K562 (cell line): ENCODE data around the gene SEC14L1.

Experiments
- CTCF ChIP-seq, 3 experiments: IDR thresholded peaks in 2 of 3; conservative IDR thresholded peaks in 1 of 3; 2 replicates each; pipeline ENCODE4 v1.5.1; 2011 to 2012; ENCODE audit warnings: low read length in 3 of 3, mild to moderate bottlenecking in 3 of 3, control low read depth in 2 of 3, improper control_type of control experiment in 1 of 3, inconsistent platforms in 1 of 3, low read depth in 1 of 3, mixed read lengths in 1 of 3, moderate library complexity in 1 of 3; ENCODE audit not compliant: insufficient read depth in 2 of 3
- EP300 ChIP-seq: IDR thresholded peaks from 2 replicates; pipeline ENCODE4 v1.6.1; 2012; ENCODE audit warnings: low read length, improper control_type of control experiment
- EZH2 ChIP-seq: IDR thresholded peaks from 2 replicates; pipeline ENCODE4 v1.6.1; 2012; ENCODE audit warnings: low read depth, mild to moderate bottlenecking, inconsistent platforms, low read length, borderline replicate concordance
- FOXK2 ChIP-seq, 2 experiments: fragments of 450-650 bp; IDR thresholded peaks in 1 of 2; conservative IDR thresholded peaks in 1 of 2; 2 replicates each; pipeline ENCODE4 v1.6.1; 2016; ENCODE audit warnings: low read depth in 2 of 2, mild to moderate bottlenecking in 1 of 2
- HINFP ChIP-seq: fragments of 450-650 bp; conservative IDR thresholded peaks from 2 replicates; pipeline ENCODE4 v1.6.1; 2016; ENCODE audit warnings: missing genetic modification characterization, low read depth, mild to moderate bottlenecking, control low read depth, missing compliant biosample characterization
- MTA3 ChIP-seq: fragments of 450-650 bp; formaldehyde crosslinking; IDR thresholded peaks from 2 replicates; pipeline ENCODE4 v1.6.1; 2017; ENCODE audit warnings: mild to moderate bottlenecking, borderline replicate concordance
- NFE2L1 ChIP-seq: fragments of 450-650 bp; IDR thresholded peaks from 2 replicates; pipeline ENCODE4 v1.6.1; 2016; ENCODE audit warnings: missing genetic modification characterization, low read depth, mild to moderate bottlenecking, missing compliant biosample characterization, moderate library complexity, borderline replicate concordance
- RHOXF2B ChIP-seq: fragments of 250-450 bp; sonication (Bioruptor Pico); conservative IDR thresholded peaks from 2 replicates; pipeline ENCODE4 v1.5.1; 2021
- ZNF263 ChIP-seq: sonication (generic); formaldehyde crosslinking; IDR thresholded peaks from 2 replicates; pipeline ENCODE4 v1.8.0; 2022; ENCODE audit warnings: mild to moderate bottlenecking, missing genetic modification reagents, borderline replicate concordance

- TF ChIP-seq EP300 (no peak), CTCF (IDR thresholded peaks at IDR 0.05 in 2 of 3, conservative IDR thresholded peaks at IDR 0.05 in 1 of 3; ENCODE audit: insufficient read depth in 2 of 3, low read depth in 1 of 3, low read length in 3 of 3) (no peak), HINFP (tag) (no peak), EZH2 (no peak), NFE2L1 (tag) (no peak), MTA3 (no peak), FOXK2 (conservative IDR thresholded peaks at IDR 0.05 in 1 of 2, IDR thresholded peaks at IDR 0.05 in 1 of 2; ENCODE audit: low read depth in 2 of 2) (no peak), RHOXF2B (CRISPR knock-in tag) (no peak), ZNF263 (CRISPR knock-in tag) (no peak)
These were observed 116.4 kb downstream of the SEC14L1 start for GRCh38 chr17:77257169-77257568.
